NCI-H2081 treated with DMSO at 0.1 percent for 48 hours (cell line): Measurements from ENCODE around the gene PRSS16.
"Not testable (repeated sequence)": the region's sequence is repeated elsewhere in the genome, so short reads cannot be mapped to it uniquely, and the experiment has no call there.

ENCODE experiments used
- DNase-seq: peaks from one replicate; lab custom pipeline; 2025; lab: John Stamatoyannopoulos, UW

Gene PRSS16, protein sequence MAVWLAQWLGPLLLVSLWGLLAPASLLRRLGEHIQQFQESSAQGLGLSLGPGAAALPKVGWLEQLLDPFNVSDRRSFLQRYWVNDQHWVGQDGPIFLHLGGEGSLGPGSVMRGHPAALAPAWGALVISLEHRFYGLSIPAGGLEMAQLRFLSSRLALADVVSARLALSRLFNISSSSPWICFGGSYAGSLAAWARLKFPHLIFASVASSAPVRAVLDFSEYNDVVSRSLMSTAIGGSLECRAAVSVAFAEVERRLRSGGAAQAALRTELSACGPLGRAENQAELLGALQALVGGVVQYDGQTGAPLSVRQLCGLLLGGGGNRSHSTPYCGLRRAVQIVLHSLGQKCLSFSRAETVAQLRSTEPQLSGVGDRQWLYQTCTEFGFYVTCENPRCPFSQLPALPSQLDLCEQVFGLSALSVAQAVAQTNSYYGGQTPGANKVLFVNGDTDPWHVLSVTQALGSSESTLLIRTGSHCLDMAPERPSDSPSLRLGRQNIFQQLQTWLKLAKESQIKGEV

DNA sequence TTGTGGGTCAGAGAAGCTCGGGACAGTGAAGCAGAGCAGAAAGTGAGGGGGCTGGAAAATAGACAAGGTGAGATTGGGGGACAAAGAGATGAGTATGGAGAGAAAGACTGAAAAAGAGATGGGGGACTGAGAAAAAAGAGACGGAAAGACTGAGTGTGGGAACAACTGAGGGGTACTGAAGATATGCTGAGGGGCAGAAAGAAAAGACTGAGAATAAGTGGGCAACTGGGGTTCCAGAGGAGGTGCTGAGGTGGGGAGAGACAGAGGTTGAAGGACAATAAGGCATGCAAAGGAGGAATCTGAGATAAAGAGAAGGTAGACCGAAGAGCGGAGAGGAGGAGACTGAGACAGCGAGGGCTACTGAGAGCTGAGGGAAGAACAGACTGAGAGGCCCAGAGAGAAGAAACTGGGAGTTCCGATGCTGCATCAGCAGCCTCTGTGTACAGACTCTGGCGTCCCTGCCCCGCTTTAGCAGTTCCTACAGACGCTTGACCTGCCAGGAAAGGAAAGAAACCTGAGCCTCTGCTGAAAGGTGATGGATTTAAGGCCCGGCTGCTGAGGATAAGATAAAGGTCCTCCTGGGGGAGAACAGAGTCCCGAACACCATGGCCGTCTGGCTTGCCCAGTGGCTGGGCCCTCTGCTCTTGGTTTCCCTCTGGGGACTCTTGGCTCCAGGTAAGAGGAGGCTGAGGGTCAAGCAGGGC is at the start of gene PRSS16:
Gene PRSS16 (plus strand): TSS at position 569 of the 704 bp plus-strand sequence. CDS start 37 bp downstream, at position 606.
- no peak for DNase-seq

DNA sequence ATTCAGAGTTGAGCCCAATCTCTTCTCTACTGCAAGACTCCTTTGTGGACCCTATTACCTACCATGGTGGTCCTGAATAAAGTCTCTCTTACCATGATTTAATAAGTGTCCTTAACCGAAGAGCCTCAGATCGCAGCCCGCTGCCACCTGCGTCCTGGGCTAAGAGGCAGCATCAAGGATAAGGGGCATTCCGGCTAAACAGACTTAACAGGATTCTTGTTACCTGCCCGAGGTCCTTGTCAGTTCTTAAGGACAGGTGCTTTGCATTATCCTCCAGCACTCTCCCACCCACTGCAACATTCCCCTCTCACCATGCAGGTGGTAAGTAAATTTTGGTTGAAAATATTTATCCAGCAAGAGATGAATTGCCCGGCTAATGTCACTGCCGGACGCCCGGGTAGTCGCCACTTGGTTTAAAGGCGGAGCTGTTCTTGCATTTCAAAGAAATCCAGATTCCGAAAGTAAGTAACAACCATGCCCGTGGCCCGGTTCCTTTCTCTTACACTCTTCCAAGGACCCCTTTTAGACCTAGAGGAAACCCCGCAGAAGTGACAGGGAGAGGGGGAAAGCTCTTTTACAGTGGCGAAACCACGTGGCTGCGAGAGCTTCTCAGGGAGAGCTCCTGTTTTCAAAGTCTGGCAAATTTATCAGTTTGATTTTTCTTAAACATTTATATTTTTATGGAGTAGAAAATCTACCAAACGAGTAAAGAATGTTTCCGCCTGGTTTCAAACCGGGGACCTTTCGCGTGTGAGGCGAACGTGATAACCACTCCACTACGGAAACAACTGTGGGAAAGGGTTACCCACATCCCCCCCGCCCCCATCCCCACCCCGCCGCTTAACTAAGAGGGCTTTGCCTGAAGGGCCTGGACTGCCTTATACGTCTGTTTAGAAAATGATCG is 41.9 kb upstream of the PRSS16 start:
- no peak for DNase-seq

DNA sequence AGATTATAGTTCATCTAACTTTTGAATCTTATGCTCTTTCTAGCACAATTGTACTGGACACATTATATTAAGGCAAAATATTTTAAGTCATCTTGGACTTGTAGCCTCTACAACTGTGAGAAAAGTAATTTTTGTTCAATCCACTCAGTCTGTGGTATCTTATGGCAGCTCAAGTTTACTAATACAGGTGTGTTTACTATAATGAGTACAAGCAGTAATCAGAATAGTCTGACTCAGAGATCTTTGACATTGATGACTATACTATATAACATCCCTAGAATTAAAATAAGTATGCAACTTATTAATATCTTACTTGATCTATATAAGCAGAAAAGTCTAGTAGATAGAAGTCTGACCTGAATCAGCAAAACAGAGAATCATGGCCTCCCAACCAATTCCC is 40.7 kb upstream of the PRSS16 start:
- DNase-seq = no peak

DNA sequence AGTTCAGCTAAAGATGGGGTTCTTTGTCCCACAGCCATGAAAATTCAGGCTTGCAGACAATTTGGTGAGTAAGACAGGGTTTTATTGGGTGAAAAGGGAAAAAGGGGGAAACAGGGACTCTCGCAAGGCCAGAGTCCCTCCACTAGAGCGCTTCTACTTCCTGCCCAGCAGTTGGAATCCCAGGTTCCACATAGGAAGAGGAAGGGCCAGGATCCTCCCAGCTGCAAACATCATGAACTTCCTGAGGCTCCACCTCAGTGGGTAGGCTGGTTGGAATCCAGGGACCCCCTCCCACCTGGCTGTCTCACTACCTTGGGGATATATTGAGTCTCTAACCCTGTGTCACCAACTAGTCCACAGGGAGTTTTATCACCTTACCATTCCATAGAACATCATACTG is 39.5 kb upstream of the PRSS16 start:
- no peak for DNase-seq

DNA sequence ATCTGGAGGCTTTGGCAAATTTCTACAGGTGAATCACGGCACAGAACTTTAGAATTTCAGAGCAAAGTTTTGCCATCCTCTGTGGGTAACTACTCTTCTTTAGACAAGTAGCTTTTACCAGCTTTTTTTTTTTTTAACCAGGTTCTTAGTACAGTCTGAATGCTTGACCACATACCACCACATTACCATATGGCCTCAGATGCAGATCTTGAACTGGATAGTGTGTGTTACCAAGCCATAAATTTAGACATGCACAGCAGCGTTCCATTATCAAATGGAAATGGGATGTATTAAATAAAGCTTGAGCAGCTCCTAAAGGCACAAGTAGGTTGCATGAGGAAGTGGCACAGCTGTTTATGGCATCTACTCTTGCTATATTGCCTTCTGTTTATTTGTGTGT is 38.3 kb upstream of the PRSS16 start:
- no peak for DNase-seq

DNA sequence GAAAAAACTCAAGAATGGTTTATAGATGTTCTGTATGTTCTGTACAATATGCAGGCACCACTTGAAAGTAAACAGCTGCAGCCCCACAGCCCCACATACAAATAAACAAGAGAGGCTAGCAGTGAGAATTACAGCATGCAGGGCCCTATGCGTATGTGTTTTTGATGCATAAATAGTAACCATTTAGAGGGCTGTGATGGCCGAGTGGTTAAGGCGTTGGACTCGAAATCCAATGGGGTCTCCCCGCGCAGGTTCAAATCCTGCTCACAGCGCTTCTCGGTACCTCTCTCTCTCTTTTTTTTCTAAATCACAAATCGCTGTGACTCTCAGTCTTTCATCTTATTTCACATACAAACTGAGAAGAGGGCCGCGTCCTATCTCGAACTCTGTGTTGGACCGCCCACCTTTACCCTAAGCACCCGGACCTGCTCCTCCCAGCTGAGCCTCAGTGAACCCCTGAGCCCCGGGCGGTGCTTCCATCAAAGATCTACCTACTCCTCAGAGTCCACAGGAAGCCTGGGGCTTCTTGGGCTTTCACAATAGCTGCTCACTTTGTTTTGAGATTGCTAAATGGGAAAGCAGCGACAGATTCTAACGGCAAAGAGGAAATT is 37.7 kb upstream of the PRSS16 start:
- DNase-seq = no peak

DNA sequence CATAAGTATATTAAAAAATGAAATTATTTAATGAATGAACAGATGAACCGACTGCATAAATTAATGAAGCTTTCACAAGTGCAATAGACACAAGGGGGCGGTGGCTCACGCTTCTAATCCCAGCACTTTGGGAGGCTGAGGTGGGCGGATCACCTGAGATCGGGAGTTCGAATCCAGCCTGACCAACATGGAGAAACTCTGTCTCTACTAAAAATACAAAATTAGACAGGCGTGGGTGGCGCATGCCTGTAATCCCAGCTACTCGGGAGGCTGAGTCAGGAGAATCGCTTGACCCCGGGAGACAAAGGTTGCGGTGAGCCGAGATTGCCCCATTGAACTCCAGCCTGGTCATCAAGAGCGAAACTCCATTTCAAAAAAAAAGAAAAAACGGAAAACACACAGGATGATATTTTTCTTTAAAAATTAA is 34.4 kb upstream of the PRSS16 start:
- not testable (repeated sequence) for DNase-seq

DNA sequence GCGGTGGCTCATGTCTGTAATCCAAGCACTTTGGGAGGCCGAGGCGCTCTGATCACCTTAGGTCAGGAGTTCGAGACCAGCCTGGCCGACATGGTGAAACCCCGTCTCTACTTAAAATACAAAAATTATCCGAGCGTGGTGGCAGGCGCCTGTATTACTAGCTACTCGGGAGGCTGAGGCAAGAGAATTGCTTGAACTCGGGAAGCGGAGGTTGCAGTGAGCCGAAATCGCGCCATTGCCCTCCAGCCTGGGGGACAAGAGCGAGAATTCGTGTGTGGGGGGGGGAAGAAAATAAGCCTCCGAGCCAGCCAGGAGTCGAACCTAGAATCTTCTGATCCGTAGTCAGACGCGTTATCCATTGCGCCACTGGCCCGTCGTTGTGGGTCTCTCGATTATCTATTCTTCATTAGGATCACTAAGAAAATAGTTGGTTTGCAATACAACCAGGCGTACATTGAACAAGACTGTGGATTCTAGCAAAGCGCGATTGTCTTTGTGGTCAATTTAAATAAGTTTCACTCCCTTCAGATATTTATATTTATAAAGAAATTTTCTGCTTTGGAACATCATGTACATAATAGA is 33.9 kb upstream of the PRSS16 start:
- DNase-seq = no peak

DNA sequence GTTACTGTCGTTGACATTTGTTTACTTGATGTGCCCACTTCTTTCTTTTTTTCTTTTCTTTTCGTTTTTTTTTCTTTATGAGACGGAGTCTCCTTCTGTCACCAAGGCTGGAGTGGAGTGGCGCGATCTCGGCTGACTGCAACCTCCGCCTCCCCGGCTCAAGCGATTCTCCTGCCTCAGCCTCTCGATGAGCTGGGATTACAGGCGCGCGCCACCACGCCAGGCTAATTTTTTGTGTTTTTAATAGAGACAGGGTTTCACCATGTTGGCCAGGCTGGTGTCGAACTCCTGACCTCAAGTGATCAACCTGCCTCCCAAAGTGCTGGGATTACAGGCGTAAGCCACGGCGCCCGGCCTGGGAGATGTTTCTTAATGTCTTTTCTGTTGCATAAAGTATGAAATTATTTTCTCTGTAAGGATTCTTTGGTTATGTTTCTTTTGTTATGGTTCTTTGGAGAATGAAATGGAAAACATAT is 33.3 kb upstream of the PRSS16 start:
- no peak for DNase-seq

DNA sequence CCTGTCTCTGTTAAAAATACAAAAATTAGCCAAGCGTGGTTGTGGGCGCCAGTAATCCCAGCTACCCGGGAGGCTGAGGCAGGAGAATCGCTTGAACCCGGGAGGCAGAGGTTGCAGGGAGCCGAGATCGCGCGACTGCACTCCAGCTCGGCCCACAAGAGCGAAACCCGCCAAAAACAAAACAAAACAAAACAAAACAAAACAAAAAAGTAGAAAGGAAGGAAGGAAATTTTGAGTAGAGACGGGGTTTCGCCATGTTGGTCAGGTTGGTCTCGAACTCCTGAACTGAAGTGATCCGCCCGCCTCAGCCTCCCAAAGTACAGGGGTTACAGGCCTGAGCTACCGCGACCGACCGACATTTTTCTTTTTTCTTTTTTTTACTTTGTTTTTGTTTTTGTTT is 30.6 kb upstream of the PRSS16 start:
- DNase-seq = no peak

DNA sequence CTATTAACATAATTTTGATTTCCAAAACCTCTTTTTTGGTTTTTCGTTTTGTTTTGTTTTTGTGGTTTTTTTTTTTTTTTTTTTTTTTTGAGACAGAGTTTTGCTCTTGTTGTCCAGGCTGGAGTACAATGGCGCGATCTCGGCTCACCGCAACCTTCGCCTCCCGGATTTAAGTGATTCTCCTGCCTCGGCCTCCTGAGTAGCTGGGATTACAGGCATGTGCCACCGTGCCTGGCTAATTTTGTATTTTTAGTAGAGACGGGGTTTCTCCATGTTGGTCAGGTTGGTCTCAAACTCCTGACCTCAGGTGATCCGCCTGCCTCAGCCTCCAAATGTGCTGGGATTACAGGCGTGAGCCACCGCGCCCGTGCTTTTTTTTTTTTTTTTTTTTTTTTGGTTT is 24.5 kb upstream of the PRSS16 start:
- not testable (repeated sequence) for DNase-seq

DNA sequence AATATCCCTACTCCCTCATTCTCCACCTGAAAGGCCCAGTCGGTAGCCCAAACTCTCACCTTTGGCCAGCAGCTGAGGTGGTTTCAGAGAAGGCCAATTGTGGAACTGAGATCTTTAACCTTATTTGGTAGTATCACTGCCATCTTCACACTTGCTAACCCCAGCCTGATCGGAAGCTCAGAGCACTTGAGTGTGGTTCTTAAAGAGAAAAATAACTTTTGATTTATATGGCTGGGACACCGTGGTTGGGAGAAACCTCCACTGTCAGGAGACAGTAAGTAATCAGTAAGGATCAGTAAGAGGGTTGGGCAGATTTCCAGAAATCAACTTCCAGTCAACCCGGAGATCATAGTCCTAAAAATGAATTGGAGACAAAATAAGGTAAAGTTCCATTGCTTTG is 22.8 kb upstream of the PRSS16 start:
- DNase-seq = no peak

DNA sequence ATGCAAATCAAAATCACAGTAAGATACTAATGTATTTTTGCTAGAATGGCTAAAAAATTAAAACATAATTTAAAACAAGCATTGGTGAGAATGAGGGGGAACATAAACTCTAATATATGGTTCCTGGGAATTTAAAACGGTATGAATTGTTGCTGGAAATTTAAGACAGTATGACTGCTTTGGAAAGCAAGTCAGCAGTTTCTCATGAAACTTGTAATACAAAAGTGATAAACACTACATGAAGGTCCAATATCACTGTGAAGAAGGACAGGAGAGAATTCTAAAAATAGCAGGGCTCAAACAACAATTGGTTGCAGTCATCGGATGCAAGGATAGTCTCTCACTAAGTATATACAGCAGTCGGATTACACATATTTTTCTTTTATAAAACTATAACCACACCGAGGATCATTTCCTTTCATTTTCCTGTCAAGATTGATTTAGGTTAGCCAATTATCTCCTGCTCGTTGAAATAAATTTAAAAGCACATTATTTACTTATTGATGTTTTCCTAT is 18.5 kb upstream of the PRSS16 start:
- no peak for DNase-seq

DNA sequence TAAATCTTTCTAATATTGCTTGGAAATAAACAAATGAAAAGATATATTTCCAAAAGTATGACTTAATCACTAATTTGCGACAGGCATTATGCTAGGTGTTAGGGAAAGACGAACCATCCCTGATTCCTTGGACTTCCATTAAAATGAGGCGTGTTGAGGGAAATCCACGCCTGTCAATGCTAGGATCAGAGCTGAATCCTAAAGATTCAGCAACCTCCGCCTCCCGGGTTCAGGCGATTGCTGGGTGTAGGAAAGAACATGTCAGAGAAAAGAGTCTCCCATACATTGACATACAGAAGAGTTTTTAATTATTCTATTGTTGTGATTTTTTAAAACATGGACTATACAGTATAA is 16.8 kb upstream of the PRSS16 start:
- DNase-seq = no peak

DNA sequence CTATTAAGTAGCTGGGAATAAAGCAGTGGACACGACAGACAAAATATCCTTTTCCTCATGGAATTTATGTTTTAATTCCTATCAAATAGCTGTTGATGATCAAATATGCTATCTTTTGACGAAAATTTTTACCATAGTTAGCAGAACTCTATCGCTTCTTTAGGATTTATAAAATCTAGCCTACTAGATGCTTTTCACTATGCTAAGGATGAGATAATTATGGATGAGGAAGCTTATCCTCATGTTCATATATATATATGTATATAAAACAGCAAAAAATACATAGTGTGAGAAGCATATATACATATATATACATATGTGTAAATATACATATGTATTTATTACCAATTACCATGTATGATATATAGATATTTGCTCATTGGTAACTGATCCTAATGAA is 12.9 kb upstream of the PRSS16 start:
- no peak for DNase-seq

DNA sequence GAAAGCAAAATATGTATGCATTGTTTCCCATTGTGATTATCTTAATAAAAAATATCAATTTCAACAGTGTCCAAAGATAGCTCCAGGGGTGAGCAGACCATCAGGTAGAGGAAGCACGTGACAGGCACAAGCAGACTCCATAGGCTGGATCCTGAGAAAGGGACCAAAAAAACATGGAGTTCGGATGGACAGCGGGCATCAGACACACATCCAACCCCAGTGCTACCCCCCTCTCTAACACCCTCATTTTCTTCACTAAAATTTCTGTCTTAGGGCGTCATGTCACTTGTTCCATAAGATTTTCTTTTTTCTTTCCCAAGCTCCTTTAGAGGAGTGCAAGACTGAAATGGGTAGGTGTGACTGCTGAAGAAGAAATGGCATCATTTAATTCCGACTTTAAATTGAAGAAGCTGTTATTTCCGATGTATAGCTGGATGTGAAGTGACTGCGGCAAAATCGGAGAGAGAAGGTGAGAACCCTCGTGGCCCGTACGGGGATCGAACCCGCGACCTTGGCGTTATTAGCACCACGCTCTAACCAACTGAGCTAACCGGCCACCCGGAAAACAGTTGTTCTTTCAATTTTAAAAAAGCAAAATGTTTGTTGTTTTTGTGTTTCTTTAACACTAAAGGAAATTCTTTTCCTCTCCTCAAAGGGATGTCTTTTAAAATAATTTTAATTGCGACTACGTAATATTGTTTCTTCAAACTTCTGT is 10.3 kb upstream of the PRSS16 start:
- no peak for DNase-seq

DNA sequence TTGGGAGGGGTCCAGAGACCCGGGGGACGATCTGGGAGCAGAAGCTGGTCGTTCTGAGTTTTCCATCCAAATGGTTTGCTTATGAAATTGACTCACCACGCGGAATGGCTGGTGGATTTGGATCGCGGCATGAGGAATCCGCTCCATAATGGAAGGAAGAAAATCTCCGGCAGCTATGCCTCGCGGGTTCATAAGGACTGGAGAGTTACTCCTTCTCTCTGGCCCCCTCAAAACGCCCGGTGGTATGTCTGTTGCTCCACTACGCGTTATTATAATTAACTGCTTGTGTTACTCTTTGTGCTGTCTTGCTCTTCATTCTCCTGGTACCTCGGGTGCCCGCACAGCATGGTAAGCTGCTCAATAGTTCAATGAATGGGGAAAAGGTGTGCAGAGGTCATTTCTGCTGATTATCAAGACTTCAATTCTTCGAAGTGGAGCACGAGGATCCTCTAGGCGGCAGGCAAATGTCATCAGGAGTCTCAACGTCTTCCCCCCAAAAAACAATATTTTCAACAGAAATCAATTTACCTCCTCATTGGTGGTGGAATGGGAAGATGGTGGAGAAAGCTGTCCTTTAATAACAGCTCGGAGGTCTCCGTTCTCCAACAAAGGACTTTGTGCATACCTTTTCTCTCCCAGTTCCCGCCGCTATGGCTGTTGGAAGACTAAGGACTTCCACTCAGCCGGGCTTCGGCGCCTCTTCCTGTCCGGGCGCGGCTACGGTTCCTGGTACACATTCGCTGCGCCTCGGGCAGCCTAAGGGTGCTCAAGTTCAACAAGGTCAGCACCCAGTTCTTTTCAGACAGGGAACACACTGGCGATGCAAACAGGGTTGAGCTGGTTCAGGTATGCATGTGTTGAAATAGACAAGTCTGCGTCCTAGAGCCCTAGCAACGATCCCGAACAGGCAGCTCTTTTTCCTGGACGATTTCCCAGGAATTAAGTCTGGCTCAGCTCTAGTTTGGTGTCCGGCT is 9.2 kb upstream of the PRSS16 start:
- no peak for DNase-seq

DNA sequence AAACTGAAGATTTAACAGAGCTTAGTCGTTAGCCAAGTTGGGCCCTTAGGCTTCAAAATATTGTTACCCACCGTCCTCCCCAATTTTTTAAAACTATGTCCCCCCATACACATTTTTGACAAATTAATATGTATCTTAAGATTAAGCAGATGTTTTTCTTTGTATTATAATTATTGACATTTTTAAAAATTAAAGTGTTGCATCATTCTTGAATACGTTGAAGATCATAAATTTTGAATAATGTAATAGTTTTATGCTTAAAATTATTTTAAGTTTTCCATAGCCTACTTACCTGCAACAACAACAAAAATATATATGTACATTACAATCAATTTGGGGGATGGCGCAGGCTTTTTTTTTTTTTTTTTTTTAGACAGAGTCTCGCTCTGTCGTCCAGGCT is 8.2 kb upstream of the PRSS16 start:
- no peak for DNase-seq

DNA sequence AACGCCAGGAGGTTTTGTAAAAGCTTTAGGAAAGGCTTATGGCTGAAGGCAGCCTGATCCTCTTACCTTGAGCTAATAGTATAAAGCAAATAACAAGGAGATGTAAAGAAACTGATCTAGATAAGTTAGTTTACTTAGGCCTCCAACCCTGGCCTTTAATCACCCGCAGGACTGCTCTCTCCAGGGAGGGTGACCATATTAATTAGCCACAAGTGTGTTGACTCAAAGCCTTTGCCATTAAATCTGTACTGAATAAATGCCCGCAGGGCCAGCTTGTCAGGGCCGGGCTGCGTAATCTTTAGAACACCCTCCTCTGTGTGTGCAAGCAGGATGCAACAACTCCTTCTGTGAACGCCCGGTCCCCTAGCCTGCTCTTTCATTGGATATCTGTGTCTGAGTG is 6.1 kb upstream of the PRSS16 start:
- DNase-seq = no peak
